OCI-LY1 (cell line): ENCODE results near the gene DLD.
"Not testable (repeated sequence)": the region's sequence is repeated elsewhere in the genome, so short reads cannot be mapped to it uniquely, and the experiment has no call there.

Source experiments
- H2AFZ ChIP-seq: fragments of 200-600 bp; sonication (generic), shearing (Covaris generic); 2 replicates; pipeline ENCODE4 v1.6.0; 2014; ENCODE audit warnings: antibody characterized with exemption, mild to moderate bottlenecking, low read length
- H3F3A ChIP-seq: fragments of 200-600 bp; sonication (generic), shearing (Covaris generic); 2 replicates; pipeline ENCODE4 v1.6.0; 2014; ENCODE audit warnings: mild to moderate bottlenecking, antibody characterized with exemption, low read length, moderate library complexity; ENCODE audit not compliant: insufficient read depth
- H3K27ac ChIP-seq: fragments of 200-600 bp; sonication (generic); 2 replicates; pipeline ENCODE4 v1.5.1; 2014; ENCODE audit warnings: low read length, mixed run types, mild to moderate bottlenecking, low read depth; ENCODE audit not compliant: poor library complexity, severe bottlenecking
- H3K27me3 ChIP-seq: fragments of 200-600 bp; sonication (generic); 2 replicates; pipeline ENCODE4 v1.6.0; 2014; ENCODE audit warnings: antibody characterized with exemption, mild to moderate bottlenecking, low read length, moderate library complexity; ENCODE audit not compliant: insufficient read depth
- H3K36me3 ChIP-seq: fragments of 200-600 bp; sonication (generic); 2 replicates; pipeline ENCODE4 v1.6.1; 2014; ENCODE audit warnings: mild to moderate bottlenecking, antibody characterized with exemption, low read length, moderate library complexity, mixed read lengths; ENCODE audit not compliant: insufficient read depth
- H3K4me1 ChIP-seq: fragments of 200-600 bp; sonication (generic); 2 replicates; pipeline ENCODE4 v1.5.1; 2014; ENCODE audit warnings: mild to moderate bottlenecking, low read length, moderate library complexity; ENCODE audit not compliant: insufficient read depth, severe bottlenecking
- H3K4me2 ChIP-seq: fragments of 200-600 bp; sonication (generic), shearing (Covaris generic); 2 replicates; pipeline ENCODE4 v1.6.1; 2014; ENCODE audit warnings: low read length
- H3K4me3 ChIP-seq: fragments of 200-600 bp; sonication (generic); 2 replicates; pipeline ENCODE4 v1.5.1; 2014; ENCODE audit warnings: low read length, low read depth, mild to moderate bottlenecking, mixed read lengths; ENCODE audit not compliant: poor library complexity, severe bottlenecking
- H3K79me2 ChIP-seq: fragments of 200-600 bp; shearing (Covaris generic); 2 replicates; pipeline ENCODE4 v1.6.1; 2016; ENCODE audit warnings: mixed run types, low read length, mixed read lengths; ENCODE audit not compliant: insufficient read depth
- H3K9ac ChIP-seq: fragments of 200-600 bp; sonication (generic), shearing (Covaris generic); 2 replicates; pipeline ENCODE4 v1.6.1; 2014; ENCODE audit warnings: mild to moderate bottlenecking, low read length, mixed read lengths
- H3K9me2 ChIP-seq: fragments of 200-600 bp; sonication (generic), shearing (Covaris generic); 2 replicates; pipeline ENCODE4 v1.6.1; 2014; ENCODE audit warnings: low read depth, mild to moderate bottlenecking, low read length, mixed read lengths
- H3K9me3 ChIP-seq: fragments of 200-600 bp; shearing (Covaris generic); 2 replicates; pipeline ENCODE4 v1.6.1; 2014; ENCODE audit warnings: low read length, mixed read lengths
- H4K20me1 ChIP-seq: fragments of 200-600 bp; sonication (generic), shearing (Covaris generic); 2 replicates; pipeline ENCODE4 v1.6.0; 2016; ENCODE audit warnings: mild to moderate bottlenecking, low read length; ENCODE audit not compliant: insufficient read depth
- CTCF ChIP-seq: fragments of 200-600 bp; sonication (generic), shearing (Covaris generic); IDR thresholded peaks from 2 replicates; pipeline ENCODE4 v1.5.1; 2017; ENCODE audit warnings: mild to moderate bottlenecking, antibody characterized with exemption, low read length, moderate library complexity, mixed read lengths
- EZH2 ChIP-seq: fragments of 200-600 bp; sonication (generic), shearing (Covaris generic); IDR thresholded peaks from 2 replicates; pipeline ENCODE4 v1.8.0; 2017; ENCODE audit warnings: borderline replicate concordance, mixed run types, mild to moderate bottlenecking, antibody characterized with exemption, low read length, moderate library complexity, mixed read lengths

DLD gene

GRCh38 chr7:107846324-107846723 lies 44.7 kb upstream of the DLD start:
- Histone ChIP-seq H3F3A (no peaks in the 10 kb centered on the region), H3K4me1 (no peaks in the 10 kb centered on the region), H3K27ac (no peak overlapping the region), H4K20me1 (no peaks in the 10 kb centered on the region), H3K9me2 (no peaks in the 10 kb centered on the region), H2AFZ (no peak overlapping the region), H3K27me3 (no peaks in the 10 kb centered on the region), H3K9ac (no peak overlapping the region), H3K36me3 (no peaks in the 10 kb centered on the region), H3K4me3 (no peak overlapping the region), H3K4me2 (no peak overlapping the region), H3K79me2 (no peaks in the 10 kb centered on the region), H3K9me3 (peaks cover 10% of the 10 kb centered on the region)
- TF ChIP-seq EZH2 (no peak), CTCF (no peak)

GRCh38 chr7:107847168-107847835 lies 43.7 kb upstream of the DLD start:
- Histone ChIP-seq H3K4me2 (no peak overlapping the region), H3K4me3 (no peak overlapping the region), H3K79me2 (no peaks in the 10 kb centered on the region), H3K36me3 (no peaks in the 10 kb centered on the region), H3K27me3 (no peaks in the 10 kb centered on the region), H3K27ac (no peak overlapping the region), H2AFZ (no peak overlapping the region), H4K20me1 (no peaks in the 10 kb centered on the region), H3K9ac (no peak overlapping the region), H3F3A (no peaks in the 10 kb centered on the region), H3K9me2 (no peaks in the 10 kb centered on the region), H3K9me3 (peaks cover 10% of the 10 kb centered on the region), H3K4me1 (no peaks in the 10 kb centered on the region)
- no peak for TF ChIP-seq CTCF
- TF ChIP-seq EZH2 = no peak

- H3K79me2 ChIP-seq, H3K9ac ChIP-seq, H2AFZ ChIP-seq, H3K27ac ChIP-seq, H3K4me1 ChIP-seq, H3K36me3 ChIP-seq, H4K20me1 ChIP-seq, H3K4me3 ChIP-seq, H3K27me3 ChIP-seq, H3K9me2 ChIP-seq, H3F3A ChIP-seq, H3K4me2 ChIP-seq, H3K9me3 ChIP-seq: not testable (repeated sequence)
Observed at GRCh38 chr7:107847836-107848175, 43.2 kb upstream of the DLD start.

GRCh38 chr7:107848211-107848610 lies 42.8 kb upstream of the DLD start:
- H3K9me2 ChIP-seq = not testable (repeated sequence)

More at GRCh38 chr7:107848211-107848610, 42.8 kb upstream of the DLD start:
- not testable (repeated sequence) for H3K9me3 ChIP-seq, H2AFZ ChIP-seq, H3K4me3 ChIP-seq, H3K4me2 ChIP-seq, H3K27ac ChIP-seq, H3K9ac ChIP-seq, H3K36me3 ChIP-seq, H3F3A ChIP-seq, H3K27me3 ChIP-seq, H4K20me1 ChIP-seq, H3K4me1 ChIP-seq, H3K79me2 ChIP-seq
